Smooth muscle cell (in vitro differentiated cells): ENCODE data around the gene KCNA3. TPM values are rescaled to one million over a fixed set of nuclear protein-coding genes. Genes with fewer than 3 reads are reported as not detected.

Experiments
- DNase-seq: peaks from one replicate; lab custom pipeline; 2025; ENCODE audit not compliant: unreplicated experiment; lab: John Stamatoyannopoulos, UW
- H2AFZ ChIP-seq: fragments of 200-600 bp; sonication (generic); 2 replicates; pipeline ENCODE4 v1.6.0; 2016; ENCODE audit warnings: antibody characterized with exemption, low read depth, mild to moderate bottlenecking
- H3F3A ChIP-seq: fragments of 200-600 bp; sonication (generic); 2 replicates; pipeline ENCODE4 v1.6.0; 2017; ENCODE audit warnings: antibody characterized with exemption, low read depth
- H3K27ac ChIP-seq: fragments of 200-600 bp; sonication (generic); 2 replicates; pipeline ENCODE4 v1.5.1; 2016; ENCODE audit warnings: low read depth, mild to moderate bottlenecking
- H3K27me3 ChIP-seq: fragments of 200-600 bp; sonication (generic); 2 replicates; pipeline ENCODE4 v1.6.1; 2016; ENCODE audit warnings: low read depth, mild to moderate bottlenecking
- H3K36me3 ChIP-seq: fragments of 200-600 bp; sonication (generic); 2 replicates; pipeline ENCODE4 v1.5.1; 2016; ENCODE audit warnings: low read depth
- H3K4me1 ChIP-seq: fragments of 200-600 bp; sonication (generic); 2 replicates; pipeline ENCODE4 v1.5.1; 2016; ENCODE audit warnings: low read depth
- H3K4me2 ChIP-seq: fragments of 200-600 bp; sonication (generic); 2 replicates; pipeline ENCODE4 v1.6.0; 2016; ENCODE audit warnings: mild to moderate bottlenecking
- H3K4me3 ChIP-seq: fragments of 200-600 bp; sonication (generic); 2 replicates; pipeline ENCODE4 v1.5.1; 2016; ENCODE audit warnings: mild to moderate bottlenecking
- H3K79me2 ChIP-seq: fragments of 200-600 bp; sonication (generic); 2 replicates; pipeline ENCODE4 v1.6.0; 2016; ENCODE audit warnings: low read depth, mild to moderate bottlenecking
- H3K9ac ChIP-seq: fragments of 200-600 bp; sonication (generic); 2 replicates; pipeline ENCODE4 v1.6.0; 2016; ENCODE audit warnings: low read depth
- H3K9me3 ChIP-seq: fragments of 200-600 bp; sonication (generic); replicated peaks from 2 replicates; pipeline ENCODE4 v1.5.1; 2016; ENCODE audit warnings: low read depth
- H4K20me1 ChIP-seq: fragments of 200-600 bp; sonication (generic); 2 replicates; pipeline ENCODE4 v1.6.0; 2016; ENCODE audit warnings: low read depth
- CTCF ChIP-seq: fragments of 200-600 bp; sonication (generic); IDR thresholded peaks from 2 replicates; pipeline ENCODE4 v1.5.1; 2017; ENCODE audit warnings: borderline replicate concordance, mild to moderate bottlenecking, antibody characterized with exemption; ENCODE audit not compliant: insufficient read depth, poor library complexity, severe bottlenecking
- WGBS: methylation state at CpG from one replicate; pipeline ENCODE4 v1.1.7; 2016; ENCODE audit warnings: low lambda C conversion rate; 5-methylcytosine and 5-hydroxymethylcytosine counted together
- polyA plus RNA-seq: library from polyadenylated mRNA; unstranded; fragments of >200 nt; fragmentation: Nextera tagmentation; extraction: Ambion mirVana; gene quantifications from 2 replicates; pipeline ENCODE4 v1.2.1, GENCODE V29; 2016
- total RNA-seq: library from RNA; depleted of rRNA; stranded (reverse); fragments of >200 nt; gene quantifications from 2 replicates; pipeline ENCODE4 v1.2.3, GENCODE V29; 2014

Gene KCNA3
- total and polyA plus RNA-seq, 2 experiments from 2014 or later = 3.7 to 9.3 TPM

- DNase-seq = no peak
- H3K9me3 ChIP-seq = no peaks in the 10 kb centered on the region
- no peaks in the 10 kb centered on the region for H3F3A ChIP-seq
- H3K9ac ChIP-seq = peak overlapping the region; percentile 42
- 13% methylated on average over 2 of the region's 2 CpGs for WGBS
- no peaks in the 10 kb centered on the region for H4K20me1 ChIP-seq
- H3K79me2 ChIP-seq = no peaks in the 10 kb centered on the region
- H3K4me2 ChIP-seq = peak overlapping the region; percentile 44
- H3K27me3 ChIP-seq = no peaks in the 10 kb centered on the region
- H3K4me1 ChIP-seq = peaks cover 4% of the 10 kb centered on the region
- H3K36me3 ChIP-seq = no peaks in the 10 kb centered on the region
- no peak overlapping the region for H2AFZ ChIP-seq
- no peak for TF ChIP-seq CTCF
- H3K4me3 ChIP-seq = no peak overlapping the region
- peak overlapping the region; percentile 79 for H3K27ac ChIP-seq
Measured at GRCh38 chr1:110639724-110640386, 34.9 kb downstream of the KCNA3 start.

GRCh38 chr1:110638556-110638955 lies 36.2 kb downstream of the KCNA3 start:
- Histone ChIP-seq H3K27ac (no peak overlapping the region), H2AFZ (no peak overlapping the region), H3F3A (no peaks in the 10 kb centered on the region), H3K27me3 (no peaks in the 10 kb centered on the region), H3K4me2 (no peak overlapping the region), H4K20me1 (no peaks in the 10 kb centered on the region), H3K9ac (no peak overlapping the region), H3K4me1 (no peaks in the 10 kb centered on the region), H3K79me2 (no peaks in the 10 kb centered on the region), H3K9me3 (no peaks in the 10 kb centered on the region), H3K36me3 (no peaks in the 10 kb centered on the region), H3K4me3 (no peak overlapping the region)
- 89% methylated on average over 6 of the region's 6 CpGs for WGBS
- DNase-seq = no peak
- TF ChIP-seq CTCF = no peak

DNA sequence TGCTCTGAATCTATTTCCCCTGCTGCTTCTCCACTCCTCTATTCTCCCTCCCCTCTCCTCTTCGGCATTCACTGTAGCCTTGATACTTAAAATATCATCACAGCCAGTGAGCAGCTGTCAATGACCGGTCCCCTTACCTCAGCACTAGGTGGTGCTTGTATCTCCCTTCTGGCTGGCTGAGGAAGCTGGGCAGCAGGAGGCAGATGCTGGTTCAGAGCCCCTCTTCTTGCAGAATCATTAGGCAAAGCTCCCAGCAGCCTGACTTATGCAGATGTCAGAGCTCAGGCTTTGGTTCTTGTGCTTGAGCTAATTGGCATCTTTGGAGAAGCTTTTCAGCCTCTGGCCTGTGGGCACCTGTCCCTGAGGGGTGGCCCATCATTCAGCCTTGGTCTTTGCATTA lies 36.7 kb downstream of the KCNA3 start:
- no peaks in the 10 kb centered on the region for H3K79me2 ChIP-seq
- H3K27me3 ChIP-seq = no peaks in the 10 kb centered on the region
- WGBS = 84% methylated on average over 2 of the region's 2 CpGs
- H3F3A ChIP-seq = no peaks in the 10 kb centered on the region
- no peak overlapping the region for H3K27ac ChIP-seq
- no peak overlapping the region for H2AFZ ChIP-seq
- H3K4me2 ChIP-seq = no peak overlapping the region
- no peak for DNase-seq
- H3K9ac ChIP-seq = no peak overlapping the region
- H3K36me3 ChIP-seq = no peaks in the 10 kb centered on the region
- no peak overlapping the region for H3K4me3 ChIP-seq
- no peaks in the 10 kb centered on the region for H3K4me1 ChIP-seq
- H3K9me3 ChIP-seq = no peaks in the 10 kb centered on the region
- TF ChIP-seq CTCF = no peak
- H4K20me1 ChIP-seq = no peaks in the 10 kb centered on the region

DNA sequence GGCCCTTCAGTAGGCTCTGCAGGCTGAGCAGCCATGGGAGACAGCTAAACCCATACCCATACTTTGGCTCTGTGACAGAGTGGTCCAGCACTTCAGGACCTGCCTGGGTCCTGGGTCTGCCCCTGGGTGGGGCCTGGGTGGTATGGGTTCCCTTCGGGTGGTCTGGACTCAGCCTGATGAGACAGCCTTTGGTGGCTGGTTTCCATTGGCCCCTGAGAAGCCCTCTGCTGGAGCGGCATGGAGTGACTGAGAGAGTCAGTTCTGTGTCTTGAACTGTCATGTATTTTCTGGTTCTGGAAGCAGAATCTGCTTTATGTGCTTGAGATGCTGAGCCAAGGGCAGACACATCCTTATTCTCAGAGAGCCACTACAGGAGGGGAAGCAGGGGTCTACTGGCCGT lies 37.3 kb downstream of the KCNA3 start:
- H3K9me3 ChIP-seq = no peaks in the 10 kb centered on the region
- no peak overlapping the region for H3K4me2 ChIP-seq
- DNase-seq = no peak
- no peak overlapping the region for H2AFZ ChIP-seq
- WGBS = 64% methylated on average over 3 of the region's 3 CpGs
- no peak overlapping the region for H3K27ac ChIP-seq
- no peaks in the 10 kb centered on the region for H3F3A ChIP-seq
- no peaks in the 10 kb centered on the region for H3K36me3 ChIP-seq
- H3K9ac ChIP-seq = no peak overlapping the region
- no peak for TF ChIP-seq CTCF
- no peaks in the 10 kb centered on the region for H4K20me1 ChIP-seq
- H3K79me2 ChIP-seq = no peaks in the 10 kb centered on the region
- H3K4me1 ChIP-seq = no peaks in the 10 kb centered on the region
- no peak overlapping the region for H3K4me3 ChIP-seq
- H3K27me3 ChIP-seq = no peaks in the 10 kb centered on the region
